GM20431 (cell line): Measurements from ENCODE around the gene CDC42EP4.

Source experiments
- in situ Hi-C: fragments of 300-500 bp; cut with MseI, MboI; formaldehyde crosslinking; loops from one replicate; pipeline ENCODE4 v1.15.0; 2020; ENCODE audit warnings: low sequenced_read_pairs; ENCODE audit not compliant: unreplicated experiment

CDC42EP4 gene

GRCh38 chr17:73304971-73305812 is 6.6 kb downstream of the CDC42EP4 start:
- in situ Hi-C loops, result no loop called here

DNA sequence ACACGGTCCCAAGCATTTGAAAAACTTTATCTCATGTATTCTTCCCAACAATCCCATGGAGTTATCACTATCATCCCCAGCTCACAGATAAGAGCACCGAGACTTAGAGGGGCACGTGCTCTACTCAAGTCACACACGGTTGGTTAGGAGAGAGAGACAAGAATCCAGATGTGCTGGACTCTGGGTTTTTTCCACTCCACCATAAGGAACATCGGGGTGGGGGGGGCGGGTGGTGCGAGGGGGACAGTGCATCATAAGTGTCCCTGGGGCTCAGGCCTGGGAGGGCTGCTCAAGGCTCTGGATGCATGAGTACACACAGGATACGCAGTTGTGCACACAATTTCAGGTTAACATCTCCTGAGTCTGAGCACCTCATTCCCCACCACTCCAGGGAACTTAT is 7.4 kb downstream of the CDC42EP4 start:
- in situ Hi-C loops, result no loop called here

DNA sequence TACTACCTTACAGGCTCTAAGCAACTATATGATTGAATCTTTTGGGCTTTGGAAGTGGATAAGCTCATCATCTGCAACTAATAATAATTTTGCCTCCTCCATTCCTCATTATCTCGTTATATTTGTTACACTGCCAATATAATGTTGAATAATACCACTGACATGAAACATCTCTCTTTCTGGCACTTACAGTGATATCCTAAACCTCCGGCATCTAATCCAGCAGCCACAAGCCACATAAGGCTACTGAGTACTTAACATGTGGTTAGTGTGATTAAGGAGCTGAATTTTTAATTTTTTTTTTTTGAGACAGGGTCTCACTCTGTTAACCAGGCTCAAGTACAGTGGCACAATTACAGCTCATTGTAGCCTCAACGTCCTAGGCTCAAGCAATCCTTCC is 9.6 kb downstream of the CDC42EP4 start:
- in situ Hi-C loops, result no loop called here

DNA sequence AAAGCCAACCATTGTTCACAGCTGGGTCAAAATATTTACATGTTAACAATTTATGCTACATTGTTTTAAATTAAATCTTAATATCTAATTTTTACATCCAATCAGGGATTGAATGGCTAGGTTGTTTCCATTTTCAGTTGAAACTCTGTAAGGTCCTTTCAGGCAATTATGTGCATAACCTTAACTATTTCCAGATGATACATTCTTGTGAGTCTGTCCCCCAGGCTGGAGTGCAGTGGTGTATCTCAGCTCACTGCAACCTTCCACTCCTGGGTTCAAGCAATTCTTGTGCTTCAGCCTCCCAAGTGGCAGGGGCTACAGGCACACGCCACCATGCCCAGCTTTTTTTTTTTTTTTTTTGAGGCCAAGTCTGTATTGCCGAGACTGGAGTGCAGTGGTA is 10.4 kb downstream of the CDC42EP4 start:
- in situ Hi-C loops, result no loop called here

GRCh38 chr17:73300392-73300791 is 11.4 kb downstream of the CDC42EP4 start:
- in situ Hi-C loops, result no loop called here

DNA sequence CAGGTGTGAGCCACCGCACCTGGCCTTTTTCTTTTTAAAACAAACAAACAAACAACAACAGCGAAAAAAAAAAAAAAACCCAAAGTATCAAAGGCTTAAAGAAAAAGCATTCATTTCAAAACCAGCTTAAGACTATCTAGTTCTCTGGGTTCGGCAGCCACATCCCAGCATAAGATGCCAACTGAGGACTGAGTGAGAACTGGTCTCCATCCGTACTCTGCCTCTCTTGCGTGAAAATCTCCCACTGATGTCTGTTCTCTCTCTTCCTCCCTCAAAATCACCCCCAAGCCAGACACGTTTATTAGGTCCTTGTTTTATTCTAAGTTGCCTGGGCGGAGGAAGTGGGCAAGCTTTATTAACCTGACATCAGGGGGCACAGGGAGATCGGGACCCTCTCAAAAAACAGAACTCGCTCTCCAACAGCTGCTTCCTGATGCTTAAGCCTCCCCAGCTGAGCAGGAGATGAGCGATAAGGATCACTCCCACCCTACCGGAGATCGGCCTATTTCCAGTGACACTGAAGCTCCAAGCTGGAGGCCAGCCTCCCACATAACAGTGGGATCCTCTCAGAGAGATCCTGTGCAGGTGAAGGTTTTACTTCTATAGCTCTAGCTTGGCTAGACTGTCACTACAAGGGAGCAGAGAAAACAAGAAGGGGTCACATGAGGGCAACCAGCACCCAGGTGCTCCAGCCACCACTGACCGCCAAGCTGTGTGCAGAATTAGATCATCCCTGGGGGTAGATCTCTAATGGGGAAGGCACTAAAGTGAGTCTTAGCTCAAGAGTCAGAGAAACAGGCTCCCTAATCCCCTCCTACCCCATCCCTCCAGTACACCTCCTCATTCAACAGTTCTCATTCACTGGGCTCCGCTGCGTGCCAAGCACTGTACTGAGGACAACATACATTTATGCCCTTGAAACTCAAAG is 13.6 kb downstream of the CDC42EP4 start:
- in situ Hi-C loops, result no loop called here

DNA sequence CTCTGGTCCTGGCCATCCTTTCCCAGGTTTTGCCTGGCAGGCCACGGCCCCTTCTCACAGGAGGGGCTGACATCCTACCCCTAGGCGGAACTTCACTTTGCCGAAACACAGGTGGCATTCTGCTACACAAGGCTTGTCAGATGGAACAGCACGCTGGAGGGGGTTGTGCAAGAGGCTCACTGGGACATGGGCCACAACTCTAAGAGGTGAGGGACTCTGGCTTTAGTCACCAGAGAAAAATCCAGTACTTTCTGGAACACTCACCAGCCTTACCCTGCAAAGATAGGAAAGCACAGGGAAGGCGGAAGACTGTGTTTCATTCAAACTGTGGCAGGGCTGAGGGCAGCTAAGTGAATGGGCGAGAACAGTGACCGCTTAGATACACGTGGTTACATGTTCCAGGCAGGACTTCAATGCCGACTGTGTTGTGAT is 18.3 kb downstream of the CDC42EP4 start:
- in situ Hi-C loops, result no loop called here

GRCh38 chr17:73293031-73293430 is 18.8 kb downstream of the CDC42EP4 start:
- in situ Hi-C loops, result no loop called here

DNA sequence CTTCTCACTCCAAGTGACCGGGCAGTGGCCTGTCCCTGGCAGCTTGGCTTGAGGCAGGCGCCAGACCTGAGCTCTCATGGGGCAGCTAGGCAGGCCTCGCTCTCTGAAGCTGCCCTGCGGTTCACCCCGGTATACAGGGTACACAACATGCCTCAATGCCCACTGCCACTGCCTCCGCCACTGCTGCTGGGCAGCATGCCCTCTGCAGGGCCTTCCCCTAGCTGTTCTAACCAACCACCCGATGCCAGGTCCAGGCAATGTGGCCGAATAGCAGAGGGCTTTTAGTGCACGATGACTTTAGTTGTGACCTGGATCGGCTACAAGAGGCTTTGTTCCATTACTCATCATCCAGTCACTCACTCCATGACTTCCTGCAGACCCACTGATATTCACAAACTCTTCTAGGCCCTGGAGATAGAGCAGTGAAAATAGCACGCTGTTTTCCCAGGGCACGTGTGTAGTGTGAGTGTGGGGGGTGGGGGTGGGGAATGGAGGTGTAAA is 19.7 kb downstream of the CDC42EP4 start:
- in situ Hi-C loops, result no loop called here

- in situ Hi-C loops, result no loop called here
These were observed 20.5 kb downstream of the CDC42EP4 start for GRCh38 chr17:73291260-73291801.

DNA sequence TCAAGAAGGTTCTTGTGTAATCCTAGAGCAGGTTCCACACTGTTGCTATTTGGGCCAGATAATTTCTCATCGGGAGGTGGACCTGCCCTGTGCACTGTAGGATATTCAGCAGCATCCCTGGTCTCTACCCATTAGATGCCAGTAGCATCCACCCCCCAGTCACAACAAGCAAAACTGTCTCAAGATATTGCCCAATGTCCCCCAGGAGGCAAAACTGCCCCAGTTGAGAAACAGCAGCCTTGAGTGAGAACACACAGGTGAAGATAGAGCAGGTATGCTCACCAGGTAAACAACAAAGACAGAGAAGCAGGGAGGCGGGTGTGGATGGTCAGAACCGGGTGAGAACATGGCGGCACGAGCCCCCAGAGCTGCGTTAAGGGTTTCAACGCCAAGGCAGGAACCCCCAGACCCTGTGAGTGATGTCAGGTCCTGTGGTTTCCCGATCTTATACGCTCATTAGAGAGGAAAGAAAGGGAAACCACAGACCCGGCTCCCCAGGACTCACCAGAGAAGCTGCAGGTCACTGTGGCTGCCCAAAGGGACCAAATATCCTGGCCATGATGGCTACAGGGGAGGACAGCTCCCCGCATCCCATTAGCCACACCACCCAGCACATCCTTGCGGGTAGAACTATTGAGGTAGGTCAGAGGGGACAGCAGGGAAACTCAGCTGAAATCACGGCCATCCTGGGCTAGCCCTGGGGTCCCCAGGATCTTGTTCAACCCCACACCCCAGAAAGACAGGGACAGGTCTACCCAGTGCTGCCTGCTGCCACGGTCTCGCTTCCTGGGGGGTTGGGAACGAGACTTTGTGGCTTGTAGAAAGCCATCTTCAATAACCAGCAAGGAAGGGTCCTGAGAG is 21.2 kb downstream of the CDC42EP4 start:
- in situ Hi-C loops, result no loop called here

DNA sequence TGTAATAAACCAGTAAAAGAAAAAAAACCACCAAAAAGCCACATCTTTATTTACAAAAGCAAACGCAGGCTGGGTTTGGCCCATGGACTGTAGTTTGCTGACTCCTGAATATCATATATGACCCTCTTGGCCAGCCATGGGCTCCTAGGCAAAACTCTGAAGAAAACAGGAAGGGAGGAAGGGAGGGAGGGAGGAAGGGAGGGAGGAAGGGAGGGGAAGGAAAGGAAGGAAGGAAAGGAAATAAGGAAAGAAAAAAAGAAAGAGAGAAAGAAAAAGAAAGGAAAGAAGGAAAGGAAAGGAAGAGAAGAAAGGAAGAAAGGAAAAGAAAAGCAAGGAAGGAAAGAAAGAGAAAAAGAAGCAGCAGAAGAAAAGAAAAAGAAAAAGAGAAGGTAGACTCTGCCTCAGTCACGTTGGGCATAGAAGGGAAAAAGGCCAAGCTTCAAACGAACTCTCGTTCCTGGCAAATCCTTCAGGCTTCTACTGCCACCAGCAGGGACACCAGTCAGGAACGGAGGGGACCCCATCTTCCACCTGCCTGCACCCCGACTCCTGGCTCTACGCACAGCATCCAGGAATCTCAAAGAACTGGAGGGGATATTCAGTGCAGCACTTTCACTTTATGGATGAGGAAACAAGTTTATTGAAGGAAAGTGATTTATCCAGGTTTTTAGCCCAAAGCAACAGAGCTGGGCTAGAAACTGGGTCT is 22.1 kb downstream of the CDC42EP4 start:
- in situ Hi-C loops, result no loop called here

- in situ Hi-C loops, result no loop called here
These were observed 23.1 kb downstream of the CDC42EP4 start for GRCh38 chr17:73288534-73289302.

DNA sequence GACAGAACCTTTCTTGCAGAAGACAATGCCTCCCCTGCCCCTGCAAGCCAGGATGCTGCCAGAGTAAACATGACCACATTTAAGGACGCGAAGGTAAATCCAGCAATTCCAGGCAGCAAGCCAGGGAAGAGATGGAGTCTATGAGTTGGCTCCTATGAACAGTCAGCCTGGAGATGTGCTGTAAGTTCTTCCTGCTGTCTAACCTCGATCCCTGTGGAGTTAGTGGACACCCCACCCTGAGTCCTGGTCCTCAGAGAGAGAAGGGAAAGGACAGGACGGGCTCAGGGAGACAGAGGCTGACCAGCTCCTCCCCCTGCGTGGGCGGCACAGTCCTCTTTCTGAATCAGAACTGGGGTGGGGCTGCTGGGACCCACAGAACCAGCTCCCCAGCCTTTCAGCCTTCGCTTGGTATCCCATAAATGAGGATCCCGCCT is 24.9 kb downstream of the CDC42EP4 start:
- in situ Hi-C loops, result no loop called here

GRCh38 chr17:73285916-73286862 is 25.6 kb downstream of the CDC42EP4 start:
- in situ Hi-C loops, result no loop called here

- in situ Hi-C loops, result no loop called here
These were observed 26.2 kb downstream of the CDC42EP4 start for GRCh38 chr17:73285603-73285908.

- in situ Hi-C loops, result no loop called here
These were observed 26.7 kb downstream of the CDC42EP4 start for GRCh38 chr17:73284906-73285602.
